GM12864 (cell line): ENCODE results near the gene ACOX1.

Experiments used
- DNase-seq: peaks from one replicate; pipeline ENCODE4 v3.0.0-alpha.2; 2011; ENCODE audit warnings: low read depth
- H3K4me3 ChIP-seq: 2 replicates; pipeline ENCODE4 v1.5.1; 2011; ENCODE audit warnings: mild to moderate bottlenecking, low read depth, low read length, control low read depth
- CTCF ChIP-seq: IDR thresholded peaks from 2 replicates; pipeline ENCODE4 v1.5.1; 2011; ENCODE audit warnings: low read depth, mild to moderate bottlenecking, moderate library complexity, low read length, control low read depth, inconsistent platforms; ENCODE audit errors: missing control alignments

ACOX1 gene

DNA sequence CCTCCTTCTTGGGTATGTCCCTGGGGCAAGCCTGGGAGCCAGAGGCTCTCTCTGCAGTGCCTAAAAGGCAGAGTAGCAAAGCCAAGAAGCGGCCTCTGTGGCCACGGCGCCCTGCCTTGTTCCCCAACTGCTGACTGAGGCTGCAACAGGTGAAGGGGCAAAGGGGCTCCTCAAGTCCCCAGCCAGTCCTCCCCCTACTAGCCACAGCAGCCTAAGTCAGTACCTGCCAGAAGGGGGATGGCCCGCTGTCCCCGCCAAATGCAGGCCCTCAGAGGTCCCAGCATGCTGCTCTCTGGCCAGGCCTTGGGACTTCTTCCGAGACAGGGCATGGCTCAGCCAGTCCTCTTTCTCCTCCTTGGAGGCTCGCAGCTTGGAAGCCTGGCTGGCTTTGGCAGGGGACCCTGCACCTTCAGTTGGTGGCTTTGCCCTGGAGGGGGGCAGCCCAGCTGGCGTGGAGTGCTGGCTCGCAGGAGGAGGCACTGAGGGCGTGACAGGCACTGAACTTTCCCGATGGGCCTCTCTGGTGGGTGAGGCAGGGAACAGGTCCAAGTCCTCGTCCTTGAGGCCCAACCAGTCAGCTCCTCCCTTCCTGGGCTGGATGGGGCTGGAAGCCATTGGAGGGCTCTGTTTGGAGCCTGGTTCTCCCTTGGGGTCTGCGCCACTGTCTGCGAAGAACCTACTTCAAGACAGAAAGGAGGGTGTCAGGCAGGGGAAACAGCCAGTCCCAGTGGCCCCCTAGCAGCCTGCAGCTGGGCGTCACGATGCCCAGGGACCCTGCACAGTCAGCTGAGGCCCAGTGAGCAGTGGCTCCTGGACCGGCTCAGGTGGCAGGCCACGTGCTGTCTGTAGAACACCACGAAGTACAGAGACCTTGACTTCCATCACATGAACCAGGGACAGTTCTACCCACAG, 55.7 kb downstream of the ACOX1 start:
- DNase-seq: no peak
- no peak overlapping the region for H3K4me3 ChIP-seq
- no peak for TF ChIP-seq CTCF

GRCh38 chr17:75922173-75922961, 56.6 kb downstream of the ACOX1 start:
- TF ChIP-seq CTCF: no peak
- no peak overlapping the region for H3K4me3 ChIP-seq
- no peak for DNase-seq

GRCh38 chr17:75921596-75921995, 57.4 kb downstream of the ACOX1 start:
- no peak for DNase-seq
- no peak overlapping the region for H3K4me3 ChIP-seq
- TF ChIP-seq CTCF: no peak

DNA sequence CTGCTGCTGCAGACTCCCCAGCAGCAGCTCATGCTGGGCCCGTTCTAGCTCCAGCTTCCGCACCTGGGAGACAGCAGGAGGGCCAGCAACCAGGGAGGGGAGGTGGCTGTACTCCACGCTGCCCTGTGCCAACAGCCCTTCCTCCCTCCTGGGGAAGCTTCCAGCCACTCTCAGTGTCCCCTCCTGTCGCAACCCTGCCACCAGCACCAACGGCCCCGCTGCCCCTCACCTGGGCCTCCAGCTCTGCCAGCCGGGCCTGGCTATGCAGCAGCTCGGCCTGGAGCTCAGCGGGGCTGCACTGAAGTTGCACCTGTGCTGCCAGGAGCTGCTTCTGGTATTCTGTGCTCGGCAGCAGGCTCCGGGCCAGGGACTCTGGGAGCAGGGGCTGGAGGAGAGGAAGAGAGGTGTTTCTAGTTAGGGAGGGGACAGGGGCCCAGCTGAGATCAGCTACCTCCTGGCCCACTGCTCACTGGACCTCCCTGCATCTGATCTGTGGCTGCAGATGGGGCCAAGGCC, 58.9 kb downstream of the ACOX1 start:
- DNase-seq: no peak
- H3K4me3 ChIP-seq: no peak overlapping the region
- TF ChIP-seq CTCF: no peak

GRCh38 chr17:75919611-75920010, 59.4 kb downstream of the ACOX1 start:
- DNase-seq: no peak
- H3K4me3 ChIP-seq: no peak overlapping the region
- TF ChIP-seq CTCF: no peak

DNA sequence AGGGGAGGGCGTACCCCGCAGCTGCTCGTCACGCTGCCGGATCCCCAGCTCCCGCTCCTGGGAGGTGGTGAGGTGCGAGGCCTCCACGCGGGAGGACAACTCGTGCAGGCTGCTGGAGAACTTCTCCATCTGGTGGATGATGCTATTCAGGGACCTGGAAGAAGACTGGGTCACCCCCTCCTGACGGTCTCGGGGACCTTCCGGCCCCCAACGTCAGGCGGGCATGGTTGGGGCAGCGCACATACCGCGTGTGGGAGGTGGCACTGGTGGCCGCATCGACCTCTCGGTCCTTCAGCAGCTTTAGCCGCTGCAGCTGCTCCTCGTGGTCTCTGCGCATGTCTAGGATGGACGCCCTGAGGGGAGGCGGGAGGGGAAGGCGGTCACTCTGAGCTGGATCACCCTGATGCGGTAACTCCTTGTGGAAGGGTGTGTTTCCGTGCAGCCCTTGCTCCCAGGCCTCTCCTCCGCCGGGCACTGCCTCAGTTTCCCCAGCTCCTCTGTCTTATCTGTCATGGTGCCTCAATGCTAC, 61.0 kb downstream of the ACOX1 start:
- no peak for DNase-seq
- no peak for TF ChIP-seq CTCF
- no peak overlapping the region for H3K4me3 ChIP-seq
